Mammary epithelial cell (primary cell): ENCODE measurements around the gene SKP2.

Experiments
- CTCF ChIP-seq, 2 donors: IDR thresholded peaks in 1 of 2; conservative IDR thresholded peaks in 1 of 2; 2 replicates each; pipeline ENCODE4 v1.5.1; 2011 to 2012; ENCODE audit warnings: inconsistent platforms in 2 of 2, low read length in 2 of 2, mild to moderate bottlenecking in 2 of 2, control low read depth in 1 of 2, low read depth in 1 of 2; ENCODE audit not compliant: insufficient read depth in 1 of 2; ENCODE audit errors: extremely low read depth in 1 of 2
- EZH2 ChIP-seq: IDR thresholded peaks from 2 replicates; pipeline ENCODE4 v1.6.1; 2012; ENCODE audit warnings: low read length, inconsistent platforms, borderline replicate concordance

- no peak for TF ChIP-seq CTCF (conservative IDR thresholded peaks at IDR 0.05 in 1 of 2, IDR thresholded peaks at IDR 0.05 in 1 of 2; ENCODE audit: extremely low read depth in 1 of 2, insufficient read depth in 1 of 2, low read depth in 1 of 2, low read length in 2 of 2)
- TF ChIP-seq EZH2: no peak
Observed at GRCh38 chr5:36160617-36161016, 8.7 kb downstream of the SKP2 start.
